GM21576 (cell line): Measurements from ENCODE around the gene ZNF138.

Experiments
- ATAC-seq: cut with Tn5 transposase; IDR thresholded peaks from one replicate; pipeline ENCODE4 v1.9.1; 2021; ENCODE audit warnings: mild to moderate bottlenecking, moderate library complexity; ENCODE audit not compliant: unreplicated experiment

Gene ZNF138

GRCh38 chr7:64875258-64875657 lies 81.0 kb downstream of the ZNF138 start:
- ATAC-seq, result no peak

- no peak for ATAC-seq
Measured at GRCh38 chr7:64875658-64876406, 81.6 kb downstream of the ZNF138 start.

GRCh38 chr7:64876792-64877713 lies 82.8 kb downstream of the ZNF138 start:
- ATAC-seq, result no peak

- ATAC-seq, result no peak
Measured at GRCh38 chr7:64877714-64878610, 83.7 kb downstream of the ZNF138 start.

- no peak for ATAC-seq
Measured at GRCh38 chr7:64878684-64879083, 84.5 kb downstream of the ZNF138 start.

GRCh38 chr7:64879086-64879730 lies 85.0 kb downstream of the ZNF138 start:
- no peak for ATAC-seq

- no peak for ATAC-seq
Measured at GRCh38 chr7:64879800-64880199, 85.6 kb downstream of the ZNF138 start.

- ATAC-seq, result no peak
Measured at GRCh38 chr7:64880322-64881297, 86.4 kb downstream of the ZNF138 start.

GRCh38 chr7:64881461-64882287 lies 87.4 kb downstream of the ZNF138 start:
- ATAC-seq, result no peak

- ATAC-seq, result no peak
Measured at GRCh38 chr7:64882341-64883112, 88.3 kb downstream of the ZNF138 start.
